ENCODE results near the gene ITK.
"Not testable (repeated sequence)": the region's sequence is repeated elsewhere in the genome, so short reads cannot be mapped to it uniquely, and the experiment has no call there.

ITK gene

GRCh38 chr5:157175071-157175612, 5.5 kb upstream of the ITK start:
- no peak overlapping the region for H3K27ac ChIP-seq
- no peaks in the 10 kb centered on the region for H3K79me2 ChIP-seq
- H3K9me3 ChIP-seq (ENCODE audit: control insufficient read depth, low read length): no peaks in the 10 kb centered on the region
- H3K4me2 ChIP-seq (ENCODE audit: low read length): no peak overlapping the region
- H3K27me3 ChIP-seq (ENCODE audit: control insufficient read depth, insufficient read depth, low read length): no peaks in the 10 kb centered on the region
- H3K4me1 ChIP-seq: no peaks in the 10 kb centered on the region
- TF ChIP-seq, protein P1, sequence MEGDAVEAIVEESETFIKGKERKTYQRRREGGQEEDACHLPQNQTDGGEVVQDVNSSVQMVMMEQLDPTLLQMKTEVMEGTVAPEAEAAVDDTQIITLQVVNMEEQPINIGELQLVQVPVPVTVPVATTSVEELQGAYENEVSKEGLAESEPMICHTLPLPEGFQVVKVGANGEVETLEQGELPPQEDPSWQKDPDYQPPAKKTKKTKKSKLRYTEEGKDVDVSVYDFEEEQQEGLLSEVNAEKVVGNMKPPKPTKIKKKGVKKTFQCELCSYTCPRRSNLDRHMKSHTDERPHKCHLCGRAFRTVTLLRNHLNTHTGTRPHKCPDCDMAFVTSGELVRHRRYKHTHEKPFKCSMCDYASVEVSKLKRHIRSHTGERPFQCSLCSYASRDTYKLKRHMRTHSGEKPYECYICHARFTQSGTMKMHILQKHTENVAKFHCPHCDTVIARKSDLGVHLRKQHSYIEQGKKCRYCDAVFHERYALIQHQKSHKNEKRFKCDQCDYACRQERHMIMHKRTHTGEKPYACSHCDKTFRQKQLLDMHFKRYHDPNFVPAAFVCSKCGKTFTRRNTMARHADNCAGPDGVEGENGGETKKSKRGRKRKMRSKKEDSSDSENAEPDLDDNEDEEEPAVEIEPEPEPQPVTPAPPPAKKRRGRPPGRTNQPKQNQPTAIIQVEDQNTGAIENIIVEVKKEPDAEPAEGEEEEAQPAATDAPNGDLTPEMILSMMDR (IDR thresholded peaks at IDR 0.05): no peak
- H3K4me3 ChIP-seq (ENCODE audit: low read depth, low read length): no peak overlapping the region
- H2AFZ ChIP-seq: no peak overlapping the region
- no peaks in the 10 kb centered on the region for H3K36me3 ChIP-seq (ENCODE audit: control insufficient read depth, insufficient read depth, low read length)
- no peak overlapping the region for H3K9ac ChIP-seq

GRCh38 chr5:157177953-157178352, 2.7 kb upstream of the ITK start:
- Histone ChIP-seq H3K36me3 (ENCODE audit: control insufficient read depth, insufficient read depth, low read length) (no peaks in the 10 kb centered on the region), H3K4me2 (ENCODE audit: low read length) (no peak overlapping the region), H3K4me1 (no peaks in the 10 kb centered on the region), H3K79me2 (no peaks in the 10 kb centered on the region), H3K27me3 (ENCODE audit: control insufficient read depth, insufficient read depth, low read length) (no peaks in the 10 kb centered on the region), H3K9me3 (ENCODE audit: control insufficient read depth, low read length) (no peaks in the 10 kb centered on the region), H3K27ac (no peak overlapping the region), H3K9ac (no peak overlapping the region), H2AFZ (no peak overlapping the region), H3K4me3 (ENCODE audit: low read depth, low read length) (no peak overlapping the region)
- TF ChIP-seq, protein P1 (IDR thresholded peaks at IDR 0.05): no peak

- TF ChIP-seq, protein P1 (IDR thresholded peaks at IDR 0.05): no peak
- H3K36me3 ChIP-seq (ENCODE audit: control insufficient read depth, insufficient read depth, low read length): no peaks in the 10 kb centered on the region
- no peak overlapping the region for H2AFZ ChIP-seq
- no peak overlapping the region for H3K9ac ChIP-seq
- no peaks in the 10 kb centered on the region for H3K79me2 ChIP-seq
- no peak overlapping the region for H3K4me2 ChIP-seq (ENCODE audit: low read length)
- H3K4me1 ChIP-seq: no peaks in the 10 kb centered on the region
- no peaks in the 10 kb centered on the region for H3K9me3 ChIP-seq (ENCODE audit: control insufficient read depth, low read length)
- H3K4me3 ChIP-seq (ENCODE audit: low read depth, low read length): no peak overlapping the region
- no peak overlapping the region for H3K27ac ChIP-seq
- H3K27me3 ChIP-seq (ENCODE audit: control insufficient read depth, insufficient read depth, low read length): no peaks in the 10 kb centered on the region
Observed at GRCh38 chr5:157178966-157179365, 1.7 kb upstream of the ITK start.

GRCh38 chr5:157182143-157182757, 1.6 kb downstream of the ITK start:
- H3K4me1 ChIP-seq: no peaks in the 10 kb centered on the region
- no peak overlapping the region for H3K4me3 ChIP-seq (ENCODE audit: low read depth, low read length)
- no peaks in the 10 kb centered on the region for H3K36me3 ChIP-seq (ENCODE audit: control insufficient read depth, insufficient read depth, low read length)
- TF ChIP-seq, protein P1 (IDR thresholded peaks at IDR 0.05): no peak
- H3K4me2 ChIP-seq (ENCODE audit: low read length): no peak overlapping the region
- H3K9ac ChIP-seq: no peak overlapping the region
- no peaks in the 10 kb centered on the region for H3K79me2 ChIP-seq
- H2AFZ ChIP-seq: no peak overlapping the region
- no peak overlapping the region for H3K27ac ChIP-seq
- H3K9me3 ChIP-seq (ENCODE audit: control insufficient read depth, low read length): no peaks in the 10 kb centered on the region
- no peaks in the 10 kb centered on the region for H3K27me3 ChIP-seq (ENCODE audit: control insufficient read depth, insufficient read depth, low read length)

DNA sequence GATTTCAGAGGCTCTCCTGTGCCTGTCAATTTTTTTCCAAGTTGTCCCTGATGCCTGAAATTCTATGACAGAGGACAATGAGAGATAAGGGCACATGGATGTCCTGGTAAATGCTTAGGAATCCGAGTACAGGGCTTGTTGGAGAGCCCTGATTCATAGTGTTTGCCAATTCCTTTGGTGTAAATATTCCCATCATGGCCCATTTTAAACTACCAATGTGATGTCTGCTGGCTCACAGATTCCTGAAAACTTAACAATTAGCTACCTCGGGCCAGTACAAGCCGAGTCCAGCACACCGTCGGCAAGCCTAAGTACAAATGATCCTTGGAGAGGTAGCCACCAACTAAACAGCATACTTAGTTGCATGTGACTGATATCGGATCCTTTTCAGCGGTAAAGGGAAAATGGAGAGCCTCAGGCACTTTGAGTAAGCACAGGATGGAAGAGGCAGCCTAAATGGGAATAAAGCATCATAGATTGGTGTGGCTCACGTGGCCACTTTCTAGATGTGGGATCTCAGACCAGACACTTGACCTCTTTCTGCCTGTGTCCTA, 3.6 kb downstream of the ITK start:
- Histone ChIP-seq H3K4me2 (ENCODE audit: low read length) (no peak overlapping the region), H3K36me3 (ENCODE audit: control insufficient read depth, insufficient read depth, low read length) (no peaks in the 10 kb centered on the region), H3K79me2 (no peaks in the 10 kb centered on the region), H3K9ac (no peak overlapping the region), H3K27ac (no peak overlapping the region), H3K9me3 (ENCODE audit: control insufficient read depth, low read length) (no peaks in the 10 kb centered on the region), H3K4me3 (ENCODE audit: low read depth, low read length) (no peak overlapping the region), H2AFZ (no peak overlapping the region), H3K4me1 (no peaks in the 10 kb centered on the region), H3K27me3 (ENCODE audit: control insufficient read depth, insufficient read depth, low read length) (no peaks in the 10 kb centered on the region)
- TF ChIP-seq, protein P1 (IDR thresholded peaks at IDR 0.05): no peak

- H3K27ac ChIP-seq; H2AFZ ChIP-seq; H3K4me2 ChIP-seq (ENCODE audit: low read length); H3K79me2 ChIP-seq; H3K36me3 ChIP-seq (ENCODE audit: control insufficient read depth, insufficient read depth, low read length); H3K9ac ChIP-seq; H3K27me3 ChIP-seq (ENCODE audit: control insufficient read depth, insufficient read depth, low read length); H3K4me1 ChIP-seq; H3K9me3 ChIP-seq (ENCODE audit: control insufficient read depth, low read length); H3K4me3 ChIP-seq (ENCODE audit: low read depth, low read length): not testable (repeated sequence)
Observed at GRCh38 chr5:157185122-157185521, 4.5 kb downstream of the ITK start.

Measured in parathyroid adenoma (tissue), 2 donors.